ENCODE data around the gene DFFB. TPM values are rescaled to one million over a fixed set of nuclear protein-coding genes. Genes with fewer than 3 reads are reported as not detected.

The DFFB gene
- total and polyA plus RNA-seq, 9 of the 15 experiments (the other 6 are each of a cell fraction or from before 2014, with no cell fraction given) = 2.3 to 15.8 (median 11.5) TPM

- DNase-seq (ENCODE audit: extremely low read depth in 1 of 4, low spot score in 3 of 4) = no peak
- in situ Hi-C loops (cut with MboI) = no loop called here
- H3K36me3 ChIP-seq (ENCODE audit: control insufficient read depth, insufficient read depth, low read length) = no peaks in the 10 kb centered on the region
Measured at GRCh38 chr1:3914331-3914851, 57.1 kb downstream of the DFFB start.

More at GRCh38 chr1:3914331-3914851, 57.1 kb downstream of the DFFB start:
- Histone ChIP-seq H3K9ac (ENCODE audit: insufficient read depth in 1 of 2, low read depth in 2 of 2, low read length in 2 of 2) (no peak overlapping the region; a peak in 1 of 4 replicates), H3K27ac (ENCODE audit: extremely low read depth, low read depth, low read length) (no peak overlapping the region), H3K9me3 (replicated peaks; ENCODE audit: control insufficient read depth, insufficient read depth, low read depth, low read length) (0 out of 2 replicates have a peak, but pooled peaks cover 2% of the 10 kb centered on the region), H3K4me3 (no peak overlapping the region), H2AFZ (ENCODE audit: low read depth, low read length) (no peak overlapping the region), H3K79me2 (ENCODE audit: control insufficient read depth, insufficient read depth, low read length) (no peaks in the 10 kb centered on the region), H3K4me2 (ENCODE audit: insufficient read depth, low read length) (no peak overlapping the region), H4K20me1 (replicated peaks; ENCODE audit: control insufficient read depth, insufficient read depth, low read length) (peaks cover 19% of the 10 kb centered on the region; the same call in 1 of the 2 replicates), H3K4me1 (replicated peaks in 1 of 2; ENCODE audit: control insufficient read depth in 2 of 2, insufficient read depth in 2 of 2, low read length in 2 of 2) (peaks cover 0 to 38% of the 10 kb centered on the region in 2 experiments; a peak in 2 of 5 replicates), H3K9me1 (ENCODE audit: control insufficient read depth, insufficient read depth, low read length) (no peaks in the 10 kb centered on the region), H3K27me3 (ENCODE audit: control insufficient read depth in 2 of 2, insufficient read depth in 2 of 2, low read length in 2 of 2) (peaks cover 33 to 70% of the 10 kb centered on the region in 2 experiments)
- TF ChIP-seq GTF2F1 (IDR thresholded peaks at IDR 0.05; ENCODE audit: low read depth, low read length) (no peak), POLR2G (IDR thresholded peaks at IDR 0.05; ENCODE audit: low read depth, low read length) (0 out of 2 replicates have a peak, but pooled peaks have one; percentile 3), CTCF (IDR thresholded peaks at IDR 0.05 in 2 of 3, conservative IDR thresholded peaks at IDR 0.05 in 1 of 3; ENCODE audit: insufficient read depth in 2 of 3, low read depth in 1 of 3, low read length in 3 of 3) (peak in 2 of 3 experiments; percentile 9 to 23; a peak in 2 of 6 replicates), NEUROD1 (IDR thresholded peaks at IDR 0.05; ENCODE audit: borderline replicate concordance, low read depth, low read length, partially characterized antibody) (no peak), ZFP1 (CRISPR knock-in tag; IDR thresholded peaks at IDR 0.05) (no peak), ELF1 (tag; IDR thresholded peaks at IDR 0.05) (no peak), E2F5 (CRISPR knock-in tag; IDR thresholded peaks at IDR 0.05) (no peak), RBM14 (IDR thresholded peaks at IDR 0.05; ENCODE audit: borderline replicate concordance, insufficient read depth, low read depth, low read length) (no peak), NR1H2 (CRISPR knock-in tag; IDR thresholded peaks at IDR 0.05) (no peak), TEAD1 (CRISPR knock-in tag; IDR thresholded peaks at IDR 0.05) (0 out of 4 replicates have a peak, but pooled peaks of 1 of the 2 experiments have one; percentile 34), TEAD4 (IDR thresholded peaks at IDR 0.05; ENCODE audit: low read length) (no peak), TEAD4 (CRISPR knock-in tag; IDR thresholded peaks at IDR 0.05; ENCODE audit: borderline replicate concordance) (0 out of 2 replicates have a peak, but pooled peaks have one; percentile 15), CHD4 (IDR thresholded peaks at IDR 0.05; ENCODE audit: insufficient read depth, insufficient replicate concordance, low read depth, low read length, poor library complexity, severe bottlenecking) (no peak)
- ATAC-seq = peak; percentile 25
- intact Hi-C loops (cut with micrococcal nuclease) = loop anchor here (5.0 to 10.0 kb wide), 2 partner anchors 148 to 1830 kb away; no protein-coding TSS in a partner anchor
- 15% methylated on average over 20 of the region's 21 CpGs for WGBS (ENCODE audit: insufficient coverage, low coverage, missing lambda C conversion rate)
- ChIA-PET POLR2A (no interaction called here), CTCF (ENCODE audit: low intra/inter-chr PET ratio) (no interaction called here)
- FAIRE-seq = no peak
- no TSS peak for BruUV-seq (replicated peaks)

Measured in K562 (cell line).